ENCODE measurements around the gene CD81. TPM values are rescaled to one million over a fixed set of nuclear protein-coding genes. Genes with fewer than 3 reads are reported as not detected.

CD81 gene
- total and polyA plus RNA-seq, 2 donors from 2014 or later, result 827 to 950 TPM

- H3K9me3 ChIP-seq (ENCODE audit: control insufficient read depth in 2 of 3, insufficient read depth in 1 of 3, low read length in 3 of 3), result no peaks in the 10 kb centered on the region
- H3K4me1 ChIP-seq (ENCODE audit: control insufficient read depth in 2 of 3, insufficient read depth in 2 of 3, low read depth in 1 of 3, low read length in 3 of 3), result no peaks in the 10 kb centered on the region
- FAIRE-seq (no peak), DNase-seq (no peak)
- no peak overlapping the region for H3K27ac ChIP-seq (ENCODE audit: low read depth in 2 of 2, low read length in 2 of 2)
- no peaks in the 10 kb centered on the region for H3K27me3 ChIP-seq (ENCODE audit: control insufficient read depth, insufficient read depth, low read length)
- no peak overlapping the region for H3K9ac ChIP-seq (ENCODE audit: low read length in 3 of 3)
- H3K36me3 ChIP-seq (ENCODE audit: control insufficient read depth in 2 of 3, insufficient read depth in 3 of 3, low read length in 3 of 3), result no peaks in the 10 kb centered on the region
- no peak for TF ChIP-seq CTCF (IDR thresholded peaks at IDR 0.05; ENCODE audit: borderline replicate concordance, extremely low read depth, insufficient read depth)
- H3K4me3 ChIP-seq (ENCODE audit: low read length in 3 of 3), result no peak overlapping the region
- intact Hi-C loops (cut with DNase I), result no loop called here
Observed at GRCh38 chr11:2412323-2412722, 35.2 kb downstream of the CD81 start.

- no peak for DNase-seq
- H3K4me1 ChIP-seq (ENCODE audit: control insufficient read depth in 2 of 3, insufficient read depth in 2 of 3, low read depth in 1 of 3, low read length in 3 of 3), result no peaks in the 10 kb centered on the region
- FAIRE-seq, result no peak
Observed at GRCh38 chr11:2413742-2414579, 36.9 kb downstream of the CD81 start.

GRCh38 chr11:2414616-2415015 is 37.5 kb downstream of the CD81 start:
- intact Hi-C loops (cut with DNase I), result loop anchor here (5.0 kb wide), 1 partner anchor 112 kb away; the partner anchor contains the start of genes C11orf21 and TSPAN32
- no peak overlapping the region for H3K4me3 ChIP-seq (ENCODE audit: low read length in 3 of 3)
- DNase-seq (no peak), FAIRE-seq (no peak)
- no peak overlapping the region for H3K9ac ChIP-seq (ENCODE audit: low read length in 3 of 3)
- H3K27ac ChIP-seq (ENCODE audit: low read depth in 2 of 2, low read length in 2 of 2), result no peak overlapping the region
- no peaks in the 10 kb centered on the region for H3K9me3 ChIP-seq (ENCODE audit: control insufficient read depth in 2 of 3, insufficient read depth in 1 of 3, low read length in 3 of 3)
- TF ChIP-seq CTCF (IDR thresholded peaks at IDR 0.05; ENCODE audit: borderline replicate concordance, extremely low read depth, insufficient read depth), result no peak
- no peaks in the 10 kb centered on the region for H3K27me3 ChIP-seq (ENCODE audit: control insufficient read depth, insufficient read depth, low read length)
- no peaks in the 10 kb centered on the region for H3K4me1 ChIP-seq (ENCODE audit: control insufficient read depth in 2 of 3, insufficient read depth in 2 of 3, low read depth in 1 of 3, low read length in 3 of 3)
- no peaks in the 10 kb centered on the region for H3K36me3 ChIP-seq (ENCODE audit: control insufficient read depth in 2 of 3, insufficient read depth in 3 of 3, low read length in 3 of 3)

More at GRCh38 chr11:2413742-2414579, 36.9 kb downstream of the CD81 start:
- intact Hi-C loops (cut with DNase I), result no loop called here
- Histone ChIP-seq H3K27me3 (ENCODE audit: control insufficient read depth, insufficient read depth, low read length) (no peaks in the 10 kb centered on the region), H3K4me3 (ENCODE audit: low read length in 3 of 3) (no peak overlapping the region), H3K9me3 (ENCODE audit: control insufficient read depth in 2 of 3, insufficient read depth in 1 of 3, low read length in 3 of 3) (no peaks in the 10 kb centered on the region), H3K36me3 (ENCODE audit: control insufficient read depth in 2 of 3, insufficient read depth in 3 of 3, low read length in 3 of 3) (no peaks in the 10 kb centered on the region), H3K27ac (ENCODE audit: low read depth in 2 of 2, low read length in 2 of 2) (no peak overlapping the region), H3K9ac (ENCODE audit: low read length in 3 of 3) (no peak overlapping the region)
- no peak for TF ChIP-seq CTCF (IDR thresholded peaks at IDR 0.05; ENCODE audit: borderline replicate concordance, extremely low read depth, insufficient read depth)

Data from kidney (tissue), 14 donors.